ACHN (cell line): ENCODE results near the gene TUT1.

Experiments used
- DNase-seq: peaks from one replicate; pipeline ENCODE4 v3.0.0-alpha.2; 2015
- in situ Hi-C: cut with HindIII; loops from 2 replicates; pipeline ENCODE4 v1.10.0; 2017; ENCODE audit warnings: low sequenced_read_pairs, low pct_ligation_motif_present, low pct_unique_long_range_greater_than_20kb

Gene TUT1

GRCh38 chr11:62534779-62535545 lies 56.4 kb downstream of the TUT1 start:
- in situ Hi-C loops: no loop called here
- no peak for DNase-seq

- in situ Hi-C loops: no loop called here
These were observed 59.2 kb downstream of the TUT1 start for GRCh38 chr11:62532096-62532495.

More at GRCh38 chr11:62532096-62532495, 59.2 kb downstream of the TUT1 start:
- DNase-seq: no peak
